ENCODE measurements around the gene AKAP8.

The AKAP8 gene

DNA sequence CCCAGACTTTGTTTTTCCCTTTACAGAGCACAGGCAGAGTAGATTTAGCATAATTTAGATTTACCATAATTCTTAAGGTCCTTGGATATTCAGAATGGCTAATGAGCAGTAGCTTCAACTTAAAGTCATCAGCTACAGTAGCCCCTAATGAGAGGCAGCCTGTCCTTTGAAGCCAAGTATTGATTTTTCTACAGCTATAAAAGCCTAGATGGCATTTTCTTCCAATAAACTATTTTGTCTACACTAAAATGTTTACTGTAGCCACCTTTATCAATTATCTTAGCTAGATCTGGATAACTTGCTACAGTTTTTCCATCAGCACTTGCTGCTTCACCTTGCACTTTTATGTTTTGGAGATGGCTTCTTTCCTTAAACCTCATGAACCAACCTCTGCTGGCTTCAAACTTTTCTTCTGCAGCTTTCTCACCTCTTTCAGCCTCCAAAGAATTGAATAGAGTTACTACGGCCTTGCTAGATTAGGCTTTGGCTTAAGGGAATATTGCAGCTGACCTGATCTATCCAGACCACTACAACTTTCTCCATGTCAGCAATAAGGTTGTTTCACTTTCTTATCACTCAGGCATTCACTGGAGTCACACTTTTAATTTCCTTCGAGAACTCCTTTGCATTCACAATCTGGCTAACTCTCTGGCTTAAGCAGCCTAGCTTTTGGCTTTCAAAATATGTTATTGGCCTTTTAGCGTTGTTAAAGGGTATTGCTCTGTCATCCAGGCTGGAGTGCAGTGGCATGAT lies 73.8 kb downstream of the AKAP8 start:
- no peaks in the 10 kb centered on the region for H3K9me3 Mint-ChIP-seq
- peaks cover 15% of the 10 kb centered on the region for H3K36me3 Mint-ChIP-seq (ENCODE audit: insufficient read depth)
- no peaks in the 10 kb centered on the region for H3K27me3 Mint-ChIP-seq
- DNase-seq: no peak
- H3K4me1 Mint-ChIP-seq (ENCODE audit: low read depth in 2 of 2): peaks cover 62 to 69% of the 10 kb centered on the region in 2 donors
- no peak for ATAC-seq (replicated peaks)
- H3K27ac Mint-ChIP-seq: peak overlapping the region; percentile 39 to 72
- H3K4me3 Mint-ChIP-seq: peak overlapping the region; percentile 46 to 79

DNA sequence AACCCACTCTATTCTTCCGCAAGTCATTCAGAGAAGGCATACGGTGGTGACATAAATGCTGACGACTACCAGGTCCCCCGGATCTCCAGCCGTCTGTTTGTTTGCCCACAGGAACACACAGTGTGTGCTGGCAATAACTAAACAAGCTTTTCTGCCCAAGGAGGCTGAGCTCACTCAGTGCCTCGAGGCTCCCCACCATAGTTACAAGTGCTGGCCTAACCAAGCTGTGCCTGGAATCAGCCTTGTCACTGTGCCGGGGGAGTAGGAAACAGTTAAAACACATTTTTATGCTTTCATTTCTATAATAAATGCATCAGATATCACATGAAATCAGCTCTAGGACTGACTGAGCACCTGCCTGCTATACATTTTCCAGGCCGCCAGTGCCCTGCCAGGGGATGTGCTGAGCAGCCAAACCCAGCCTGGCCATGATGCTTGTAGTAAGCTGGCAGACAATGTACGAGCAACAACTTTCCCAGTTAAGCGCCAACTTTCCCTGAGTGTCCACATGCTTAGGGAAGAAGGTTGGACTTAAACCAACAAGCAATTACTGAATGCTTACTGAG lies 75.4 kb downstream of the AKAP8 start:
- H3K27me3 Mint-ChIP-seq: no peaks in the 10 kb centered on the region
- H3K27ac Mint-ChIP-seq: peak overlapping the region; percentile 72 to 85
- H3K4me1 Mint-ChIP-seq (ENCODE audit: low read depth in 2 of 2): peaks cover 66 to 72% of the 10 kb centered on the region in 2 donors
- DNase-seq (no peak), ATAC-seq (replicated peaks) (peak; percentile 48)
- H3K36me3 Mint-ChIP-seq (ENCODE audit: insufficient read depth): peaks cover 19% of the 10 kb centered on the region
- H3K4me3 Mint-ChIP-seq: peak overlapping the region; percentile 75 to 79
- H3K9me3 Mint-ChIP-seq: no peaks in the 10 kb centered on the region
